Measurements from ENCODE around the gene CES2.
"Not testable (repeated sequence)": the region's sequence is repeated elsewhere in the genome, so short reads cannot be mapped to it uniquely, and the experiment has no call there.

The CES2 gene

DNA sequence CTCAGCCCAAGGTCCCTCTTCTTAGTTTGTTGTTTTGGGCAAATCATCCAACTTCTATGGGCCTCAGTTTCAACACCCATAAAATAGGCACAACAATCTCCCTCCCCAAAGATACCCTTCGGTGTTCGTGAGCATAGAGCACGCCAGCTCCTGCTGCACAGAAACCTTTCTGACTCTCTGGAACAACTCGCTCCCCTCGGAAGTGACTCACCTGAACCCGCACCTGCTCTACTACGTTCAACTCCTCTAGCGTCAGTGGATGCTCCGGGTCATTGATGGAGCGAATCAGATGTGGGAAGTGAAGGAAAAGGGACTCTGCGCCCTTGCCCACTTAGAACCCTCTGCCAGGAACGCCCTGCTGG is 1.6 kb upstream of the CES2 start:
- Histone ChIP-seq H3K4me1 (peaks cover 48 to 56% (median 52%) of the 10 kb centered on the region in 10 experiments), H4K20me1 (peaks cover 34 to 64% (median 48%) of the 10 kb centered on the region in 11 experiments; a peak in 20 of 22 replicates), H3K36me3 (peaks cover 24 to 59% (median 42%) of the 10 kb centered on the region in 11 experiments), H3K9me3 (replicated peaks in 1 of 11) (no peaks in the 10 kb centered on the region), H3K27me3 (no peaks in the 10 kb centered on the region), H3K4me2 (peak overlapping the region; percentile 93 to 100 (median 99)), H3K9ac (peak overlapping the region; percentile 87 to 99 (median 95)), H3K27ac (peak overlapping the region; percentile 85 to 97 (median 93)), H3K4me3 (peak overlapping the region; percentile 76 to 100 (median 89))
- no peak for TF ChIP-seq Cebpa-rat (IDR thresholded peaks at IDR 0.05)

DNA sequence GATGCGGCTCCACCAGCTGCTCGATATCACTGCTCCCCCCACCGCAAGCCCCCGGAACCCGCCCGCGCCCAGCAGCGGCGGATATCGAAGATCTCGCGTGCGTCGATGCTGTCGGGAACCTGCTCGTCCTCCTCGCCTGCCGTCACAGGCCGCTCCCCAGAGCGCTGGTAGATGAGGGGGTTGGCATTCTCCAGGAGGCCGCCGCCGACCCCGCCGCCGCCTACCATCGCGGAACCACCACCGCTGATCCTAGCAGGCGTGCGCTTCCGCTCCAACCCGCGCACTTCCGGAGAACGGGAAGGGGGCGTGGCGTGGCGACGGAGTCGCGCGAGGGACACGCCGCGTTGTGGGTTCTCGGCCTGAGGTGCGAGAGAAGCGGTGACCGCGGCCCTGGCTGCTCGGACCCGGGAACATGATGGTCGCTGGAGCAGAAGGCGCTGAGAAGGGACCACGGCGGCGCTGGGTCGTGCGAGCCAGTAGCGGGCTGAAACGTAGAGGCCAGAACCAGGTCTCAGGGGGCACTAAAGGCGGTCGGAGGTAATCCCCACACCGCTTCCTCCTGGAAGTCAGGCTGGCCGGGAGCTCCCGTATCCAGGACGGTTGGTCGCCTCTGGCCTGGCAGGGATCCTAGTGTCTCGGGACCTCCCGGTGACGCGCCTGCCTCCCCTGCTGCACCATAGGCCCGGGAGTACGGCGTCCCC is 1.0 kb upstream of the CES2 start, which contains the start of gene CIAO2B:
Gene CIAO2B (minus strand): TSS at position 265 of the 701 bp plus-strand sequence. CDS start 38 bp downstream, at position 227.
- Histone ChIP-seq H3K9me3 (replicated peaks in 1 of 11) (no peaks in the 10 kb centered on the region), H3K4me1 (peaks cover 46 to 54% (median 49%) of the 10 kb centered on the region in 10 experiments), H3K36me3 (peaks cover 29 to 65% (median 47%) of the 10 kb centered on the region in 11 experiments), H3K27me3 (no peaks in the 10 kb centered on the region), H4K20me1 (peaks cover 38 to 69% (median 53%) of the 10 kb centered on the region in 11 experiments; a peak in 20 of 22 replicates), H3K4me3 (peak within 1 kb of the TSS; percentile 76 to 100 (median 89)), H3K27ac (peak within 1 kb of the TSS; percentile 85 to 97 (median 93)), H3K4me2 (peak within 1 kb of the TSS; percentile 93 to 100 (median 99)), H3K9ac (peak within 1 kb of the TSS; percentile 87 to 99 (median 95))
- TF ChIP-seq Cebpa-rat (IDR thresholded peaks at IDR 0.05), result no peak

DNA sequence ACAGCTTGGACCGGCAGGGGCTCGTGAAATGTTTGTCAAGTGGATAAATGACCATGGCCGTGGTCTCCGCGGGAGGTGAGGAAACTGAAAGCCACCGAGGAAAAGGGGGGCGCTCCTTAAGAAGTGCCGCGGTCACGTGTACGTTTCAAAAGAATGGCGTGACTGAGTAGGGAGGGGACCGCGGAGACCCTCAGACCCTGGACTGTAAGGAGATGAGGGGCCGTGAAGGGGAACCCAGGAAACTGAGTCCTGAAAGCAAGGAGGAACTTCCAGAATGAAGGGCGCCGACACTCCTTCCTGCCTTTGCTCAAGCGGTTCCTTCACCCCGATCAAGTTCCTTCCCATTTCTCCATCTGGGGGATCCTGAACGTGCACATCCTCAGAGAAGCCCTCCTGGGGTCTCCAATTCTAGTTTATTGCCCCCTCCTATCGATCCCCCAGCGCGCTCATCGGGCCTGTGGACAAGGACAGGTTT is 440 bp upstream of the CES2 start:
- Histone ChIP-seq H3K4me1 (peaks cover 46 to 54% (median 49%) of the 10 kb centered on the region in 10 experiments), H3K4me2 (peak overlapping the region; percentile 93 to 100 (median 99)), H3K27ac (peak overlapping the region; percentile 85 to 97 (median 93)), H3K36me3 (peaks cover 35 to 70% (median 53%) of the 10 kb centered on the region in 11 experiments), H3K9ac (peak overlapping the region; percentile 87 to 99 (median 95)), H3K4me3 (peak overlapping the region; percentile 76 to 100 (median 89)), H4K20me1 (peaks cover 41 to 75% (median 59%) of the 10 kb centered on the region in 11 experiments; a peak in 20 of 22 replicates)
- not testable (repeated sequence) for H3K27me3 ChIP-seq; H3K9me3 ChIP-seq (replicated peaks in 1 of 11)

DNA sequence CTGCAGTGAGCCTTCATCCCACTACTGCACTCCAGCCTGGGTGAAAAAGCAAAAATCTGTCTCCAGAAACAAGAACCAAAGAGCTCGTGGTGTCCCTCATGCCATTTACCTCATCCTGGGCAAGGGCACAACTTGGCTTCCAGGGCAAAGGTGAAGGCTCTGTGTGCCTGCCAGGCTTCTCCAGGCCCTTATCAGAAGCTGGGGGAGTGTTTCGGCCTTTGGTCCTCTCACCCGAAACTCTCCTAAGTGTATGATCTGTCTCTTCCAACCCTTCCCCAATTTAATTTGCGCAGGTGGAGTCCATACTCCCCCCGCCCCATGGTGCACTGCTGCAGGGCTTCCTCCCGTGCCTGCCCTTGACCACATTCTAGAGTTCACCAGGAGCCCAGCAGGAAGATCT is 1.1 kb downstream of the CES2 start:
- H3K36me3 ChIP-seq, result peaks cover 46 to 73% (median 62%) of the 10 kb centered on the region in 11 experiments
- peak overlapping the region; percentile 93 to 100 (median 99) for H3K4me2 ChIP-seq
- H3K9me3 ChIP-seq (replicated peaks in 1 of 11), result no peaks in the 10 kb centered on the region
- no peak for TF ChIP-seq Cebpa-rat (IDR thresholded peaks at IDR 0.05)
- H3K4me1 ChIP-seq, result peaks cover 46 to 51% (median 49%) of the 10 kb centered on the region in 10 experiments
- no peaks in the 10 kb centered on the region for H3K27me3 ChIP-seq
- H4K20me1 ChIP-seq, result peaks cover 41 to 77% (median 67%) of the 10 kb centered on the region in 11 experiments; a peak in 20 of 22 replicates
- peak overlapping the region in 2 of 11 experiments; percentile 91 to 97; a peak in 2 of 22 replicates for H3K27ac ChIP-seq
- H3K9ac ChIP-seq, result peak overlapping the region; percentile 87 to 99 (median 95); a peak in 14 of 22 replicates
- H3K4me3 ChIP-seq, result peak overlapping the region in 6 of 10 experiments; percentile 76 to 100 (median 90); a peak in 10 of 20 replicates

DNA sequence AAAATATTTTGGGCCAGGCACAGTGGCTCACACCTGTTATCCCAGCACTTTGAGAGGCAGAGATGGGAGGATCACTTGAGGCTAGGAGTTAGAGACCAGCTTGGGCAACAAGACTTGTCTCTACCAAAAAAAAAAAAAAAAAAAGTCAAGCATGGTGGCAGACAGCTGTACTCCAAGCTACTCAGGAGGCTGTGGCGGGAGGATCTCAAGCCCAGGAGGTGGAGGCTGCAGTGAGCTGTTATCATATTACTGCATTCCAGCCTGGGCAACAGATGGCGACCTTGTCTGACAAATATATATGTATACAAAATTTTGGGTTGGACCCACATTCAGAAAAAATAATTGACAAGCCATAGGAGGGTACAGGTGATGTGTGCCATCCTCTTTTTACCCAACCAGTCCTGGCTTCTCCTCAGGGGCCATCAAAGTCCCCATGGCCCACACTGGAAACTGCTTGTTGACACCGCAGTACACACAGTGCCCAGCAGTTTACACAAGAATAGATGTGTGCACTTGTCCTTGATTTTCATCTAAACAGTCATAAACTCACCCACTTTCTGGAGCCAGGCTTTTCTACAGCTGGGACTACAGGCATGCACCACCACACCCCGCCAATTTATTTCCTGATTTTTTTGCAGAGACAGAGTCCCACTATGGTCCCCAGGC is 1.7 kb downstream of the CES2 start:
- H3K9me3 ChIP-seq (replicated peaks in 1 of 11), result no peaks in the 10 kb centered on the region
- peak overlapping the region; percentile 93 to 100 (median 99); a peak in 21 of 22 replicates for H3K4me2 ChIP-seq
- H3K9ac ChIP-seq, result peak overlapping the region in 3 of 11 experiments; percentile 92 to 95 (median 93); a peak in 3 of 22 replicates
- no peak overlapping the region for H3K27ac ChIP-seq
- H4K20me1 ChIP-seq, result peaks cover 41 to 77% (median 65%) of the 10 kb centered on the region in 11 experiments; a peak in 20 of 22 replicates
- H3K36me3 ChIP-seq, result peaks cover 48 to 75% (median 62%) of the 10 kb centered on the region in 11 experiments
- H3K4me1 ChIP-seq, result peaks cover 42 to 50% (median 47%) of the 10 kb centered on the region in 10 experiments
- TF ChIP-seq Cebpa-rat (IDR thresholded peaks at IDR 0.05), result no peak
- no peak overlapping the region for H3K4me3 ChIP-seq
- no peaks in the 10 kb centered on the region for H3K27me3 ChIP-seq

DNA sequence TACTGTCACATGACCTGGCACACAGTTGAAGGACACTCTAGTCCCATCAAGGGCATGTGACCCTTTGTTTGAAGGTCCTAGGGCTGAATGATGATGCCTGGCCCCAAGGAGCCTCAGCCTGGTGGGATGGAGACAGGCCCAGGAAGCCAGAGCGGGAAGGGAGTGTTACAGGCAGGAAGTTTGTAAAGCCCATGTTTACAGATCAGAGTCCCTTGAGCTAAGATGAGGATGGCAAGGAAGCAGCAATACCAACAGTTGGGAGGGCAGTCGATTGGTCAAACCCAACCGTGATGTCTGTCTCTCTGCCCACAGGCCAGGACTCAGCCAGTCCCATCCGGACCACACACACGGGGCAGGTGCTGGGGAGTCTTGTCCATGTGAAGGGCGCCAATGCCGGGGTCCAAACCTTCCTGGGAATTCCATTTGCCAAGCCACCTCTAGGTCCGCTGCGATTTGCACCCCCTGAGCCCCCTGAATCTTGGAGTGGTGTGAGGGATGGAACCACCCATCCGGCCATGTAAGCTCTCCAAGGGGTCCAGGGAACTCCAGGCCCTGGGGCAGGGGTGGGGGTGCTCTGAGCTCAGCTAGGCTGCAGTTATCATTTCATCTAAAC is 2.5 kb downstream of the CES2 start:
- Histone ChIP-seq H3K4me3 (no peak overlapping the region), H3K9me3 (replicated peaks in 1 of 11) (no peaks in the 10 kb centered on the region), H3K4me1 (peaks cover 34 to 42% (median 39%) of the 10 kb centered on the region in 10 experiments), H3K27me3 (no peaks in the 10 kb centered on the region), H3K36me3 (peaks cover 50 to 75% (median 62%) of the 10 kb centered on the region in 11 experiments), H3K9ac (no peak overlapping the region), H3K27ac (no peak overlapping the region), H4K20me1 (peaks cover 34 to 77% (median 59%) of the 10 kb centered on the region in 11 experiments; a peak in 20 of 22 replicates), H3K4me2 (peak overlapping the region in 7 of 11 experiments; percentile 16 to 100 (median 99); a peak in 8 of 22 replicates)
- TF ChIP-seq Cebpa-rat (IDR thresholded peaks at IDR 0.05), result no peak

DNA sequence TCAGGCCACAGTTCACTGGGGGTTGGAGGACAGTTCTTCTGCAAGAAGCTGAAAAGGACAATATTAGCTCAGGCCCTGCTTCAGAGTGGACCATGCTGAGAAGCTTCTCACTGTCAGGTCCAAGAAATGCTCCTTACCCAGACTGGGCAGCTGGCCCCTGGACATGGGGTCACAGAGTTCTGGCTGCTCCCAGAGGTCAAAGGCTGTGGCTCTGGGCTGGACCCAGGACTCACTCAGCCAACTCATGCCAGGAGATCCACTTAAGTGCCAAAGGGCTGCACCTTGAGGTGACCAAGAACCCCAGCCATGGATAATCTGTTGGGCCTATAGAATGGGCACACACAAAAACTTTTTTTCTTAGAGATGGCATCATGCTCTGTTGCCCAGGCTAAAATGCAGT is 4.0 kb downstream of the CES2 start:
- Histone ChIP-seq H3K4me3 (no peak overlapping the region), H3K9me3 (replicated peaks in 1 of 11) (no peaks in the 10 kb centered on the region), H3K9ac (no peak overlapping the region), H3K36me3 (peaks cover 63 to 84% (median 75%) of the 10 kb centered on the region in 11 experiments), H3K4me1 (peaks cover 24 to 32% (median 30%) of the 10 kb centered on the region in 10 experiments), H3K4me2 (no peak overlapping the region), H3K27ac (no peak overlapping the region), H4K20me1 (peaks cover 26 to 92% (median 56%) of the 10 kb centered on the region in 11 experiments; a peak in 20 of 22 replicates), H3K27me3 (no peaks in the 10 kb centered on the region)
- TF ChIP-seq Cebpa-rat (IDR thresholded peaks at IDR 0.05), result no peak

DNA sequence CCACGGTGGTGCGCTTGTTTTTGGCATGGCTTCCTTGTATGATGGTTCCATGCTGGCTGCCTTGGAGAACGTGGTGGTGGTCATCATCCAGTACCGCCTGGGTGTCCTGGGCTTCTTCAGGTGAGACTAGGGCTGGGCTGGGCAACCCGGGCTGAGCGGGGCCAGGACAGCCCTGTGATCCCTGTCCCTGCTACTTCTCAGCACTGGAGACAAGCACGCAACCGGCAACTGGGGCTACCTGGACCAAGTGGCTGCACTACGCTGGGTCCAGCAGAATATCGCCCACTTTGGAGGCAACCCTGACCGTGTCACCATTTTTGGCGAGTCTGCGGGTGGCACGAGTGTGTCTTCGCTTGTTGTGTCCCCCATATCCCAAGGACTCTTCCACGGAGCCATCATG is 4.9 kb downstream of the CES2 start:
- Histone ChIP-seq H3K9ac (no peak overlapping the region), H3K4me3 (no peak overlapping the region), H3K4me2 (no peak overlapping the region), H3K27ac (no peak overlapping the region), H3K36me3 (peaks cover 63 to 84% (median 75%) of the 10 kb centered on the region in 11 experiments), H3K9me3 (replicated peaks in 1 of 11) (no peaks in the 10 kb centered on the region), H3K4me1 (peaks cover 22 to 29% (median 28%) of the 10 kb centered on the region in 10 experiments), H3K27me3 (no peaks in the 10 kb centered on the region), H4K20me1 (peaks cover 26 to 91% (median 55%) of the 10 kb centered on the region in 11 experiments; a peak in 20 of 22 replicates)
- TF ChIP-seq Cebpa-rat (IDR thresholded peaks at IDR 0.05), result no peak
